Psoas muscle (tissue), 8 donors: ENCODE data around the gene DHX9. TPM values are rescaled to one million over a fixed set of nuclear protein-coding genes. Genes with fewer than 3 reads are reported as not detected.

Experiments
- ATAC-seq, 4 donors: fragments of 200-7000 bp; cut with Tn5 transposase; one replicate each; pipeline ENCODE4 v1.9.1; 2020; ENCODE audit warnings: moderate library complexity in 3 of 4, mild to moderate bottlenecking in 2 of 4
- DNase-seq, 2 donors: peaks; one replicate each; pipeline ENCODE4 v3.0.0-alpha.2; 2020
- H3K27ac ChIP-seq: fragments of 200-600 bp; one replicate; pipeline ENCODE4 v1.8.0; 2022
- H3K27me3 ChIP-seq, 3 donors: fragments of 200-600 bp in 1 of 3; one replicate each; pipeline versions ENCODE4 v1.6.1 to v1.8.0; 2013 to 2022; ENCODE audit warnings: low read length in 2 of 3, mild to moderate bottlenecking in 2 of 3, moderate library complexity in 1 of 3; ENCODE audit not compliant: insufficient read depth in 3 of 3
- H3K36me3 ChIP-seq, 2 donors: fragments of 200-600 bp in 1 of 2; one replicate each; pipeline versions ENCODE4 v1.6.1 to v1.8.0; 2013 to 2022; ENCODE audit warnings: low read depth in 1 of 2, mild to moderate bottlenecking in 1 of 2, moderate library complexity in 1 of 2; ENCODE audit not compliant: insufficient read depth in 1 of 2
- H3K4me1 ChIP-seq: fragments of 200-600 bp; one replicate; pipeline ENCODE4 v1.8.0; 2022
- H3K4me3 ChIP-seq: fragments of 200-600 bp; one replicate; pipeline ENCODE4 v1.8.0; 2022; ENCODE audit warnings: mild to moderate bottlenecking
- H3K9me3 ChIP-seq: fragments of 200-600 bp; one replicate; pipeline ENCODE4 v1.8.0; 2022
- WGBS, 3 donors: extraction: QIAGEN DNeasy Blood & Tissue Kit; methylation state at CpG; one replicate each; pipeline versions ENCODE4 v1.1.6 to v1.1.7; 2013; 5-methylcytosine and 5-hydroxymethylcytosine counted together
- intact Hi-C, 2 donors: fragments of 100-400 bp; cut with DNase I; formaldehyde crosslinking; loops; one replicate each; pipeline versions ENCODE4 v1.11.0 to v1.14.2; 2022
- polyA plus RNA-seq, 3 donors: library from polyadenylated mRNA; stranded (reverse); fragments of 200-250 nt; gene quantifications; one replicate each; pipeline ENCODE4 v1.2.3, GENCODE V29; 2013
- total RNA-seq, 4 donors: library from RNA; stranded (reverse); fragmentation: NEBNext Ultra II Directional in 2 of 4; extraction: Animal tissue kit (Norgen Biotek cat#: 25700) in 2 of 4; gene quantifications; one replicate each; pipeline versions ENCODE4 v1.2.1 to v1.2.4, GENCODE V29; 2021 to 2023
- TF ChIP-seq, protein P1 (sequence below): fragments of 200-600 bp; IDR thresholded peaks from one replicate; pipeline ENCODE4 v1.8.0; 2022; ENCODE audit warnings: antibody characterized with exemption
- donor health status: healthy with polysubstance abuse.
- donor health status: DM: no; HTN: no; CAD: no; lungs with moderate emphysema.
- donor health status: Bipolar disorder and iron deficiency.
- donor health status: healthy.
- donor health status: DM: yes; HTN: yes; CAD: no.
- donor health status: DM: no; HTN: no; CAD: no.
- donor health status: DM: no; HTN: no; CAD: no.
- donor health status: DM: yes; HTN: yes; CAD: no.

The DHX9 gene
- total and polyA plus RNA-seq, 7 donors, result 31.8 to 60.3 (median 56.0) TPM

- ATAC-seq (no peak), DNase-seq (no peak)
- Histone ChIP-seq H3K4me3 (no peak overlapping the region), H3K36me3 (peaks cover 21 to 79% of the 10 kb centered on the region in 2 donors), H3K4me1 (peaks cover 27% of the 10 kb centered on the region), H3K27ac (no peak overlapping the region), H3K9me3 (no peaks in the 10 kb centered on the region), H3K27me3 (no peaks in the 10 kb centered on the region)
- intact Hi-C loops, result no loop called here
- 75 to 82% (median 76%) methylated on average over 5 of the region's 5 CpGs for WGBS, 3 donors
- TF ChIP-seq, protein P1, sequence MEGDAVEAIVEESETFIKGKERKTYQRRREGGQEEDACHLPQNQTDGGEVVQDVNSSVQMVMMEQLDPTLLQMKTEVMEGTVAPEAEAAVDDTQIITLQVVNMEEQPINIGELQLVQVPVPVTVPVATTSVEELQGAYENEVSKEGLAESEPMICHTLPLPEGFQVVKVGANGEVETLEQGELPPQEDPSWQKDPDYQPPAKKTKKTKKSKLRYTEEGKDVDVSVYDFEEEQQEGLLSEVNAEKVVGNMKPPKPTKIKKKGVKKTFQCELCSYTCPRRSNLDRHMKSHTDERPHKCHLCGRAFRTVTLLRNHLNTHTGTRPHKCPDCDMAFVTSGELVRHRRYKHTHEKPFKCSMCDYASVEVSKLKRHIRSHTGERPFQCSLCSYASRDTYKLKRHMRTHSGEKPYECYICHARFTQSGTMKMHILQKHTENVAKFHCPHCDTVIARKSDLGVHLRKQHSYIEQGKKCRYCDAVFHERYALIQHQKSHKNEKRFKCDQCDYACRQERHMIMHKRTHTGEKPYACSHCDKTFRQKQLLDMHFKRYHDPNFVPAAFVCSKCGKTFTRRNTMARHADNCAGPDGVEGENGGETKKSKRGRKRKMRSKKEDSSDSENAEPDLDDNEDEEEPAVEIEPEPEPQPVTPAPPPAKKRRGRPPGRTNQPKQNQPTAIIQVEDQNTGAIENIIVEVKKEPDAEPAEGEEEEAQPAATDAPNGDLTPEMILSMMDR, result no peak
These were observed 6.7 kb downstream of the DHX9 start for GRCh38 chr1:182845894-182846293.

GRCh38 chr1:182847105-182847504 is 8.0 kb downstream of the DHX9 start:
- H3K27ac ChIP-seq, result no peak overlapping the region
- intact Hi-C loops, result no loop called here
- no peaks in the 10 kb centered on the region for H3K9me3 ChIP-seq
- H3K4me1 ChIP-seq, result peaks cover 15% of the 10 kb centered on the region
- ATAC-seq (no peak), DNase-seq (no peak)
- H3K4me3 ChIP-seq, result no peak overlapping the region
- no peaks in the 10 kb centered on the region for H3K27me3 ChIP-seq
- H3K36me3 ChIP-seq, result peaks cover 23 to 90% of the 10 kb centered on the region in 2 donors
- TF ChIP-seq, protein P1, result no peak

DNA sequence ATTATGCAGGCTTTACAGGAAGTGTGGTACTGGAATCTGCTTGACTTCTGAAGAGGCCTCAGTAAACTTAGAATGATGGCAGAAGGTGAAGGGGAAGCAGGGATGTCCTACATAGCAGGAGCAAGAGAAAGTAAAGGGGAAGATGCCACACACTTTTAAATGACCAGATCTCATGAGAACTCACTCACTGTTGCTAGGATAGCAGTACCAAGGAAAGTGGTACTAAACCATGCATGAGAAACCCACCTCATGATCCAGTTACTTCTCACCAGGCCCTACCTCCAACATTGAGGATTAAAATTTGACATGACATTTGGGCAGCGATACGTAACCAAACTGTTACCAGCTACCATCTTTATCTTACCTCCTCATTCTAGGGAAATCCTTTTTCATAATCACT is 9.6 kb downstream of the DHX9 start:
- TF ChIP-seq, protein P1, result no peak
- peaks cover 29 to 98% of the 10 kb centered on the region in 2 donors for H3K36me3 ChIP-seq
- intact Hi-C loops, result no loop called here
- ATAC-seq (no peak), DNase-seq (no peak)
- H3K27ac ChIP-seq, result no peak overlapping the region
- no peaks in the 10 kb centered on the region for H3K4me1 ChIP-seq
- WGBS, 3 donors, result 95 to 100% (median 99%) methylated on average over 2 of the region's 2 CpGs
- no peaks in the 10 kb centered on the region for H3K9me3 ChIP-seq
- no peak overlapping the region for H3K4me3 ChIP-seq
- H3K27me3 ChIP-seq, result no peaks in the 10 kb centered on the region

GRCh38 chr1:182850319-182850718 is 11.2 kb downstream of the DHX9 start:
- TF ChIP-seq, protein P1, result no peak
- Histone ChIP-seq H3K36me3 (peaks cover 37 to 98% of the 10 kb centered on the region in 2 donors), H3K4me3 (no peak overlapping the region), H3K27ac (no peak overlapping the region), H3K27me3 (no peaks in the 10 kb centered on the region), H3K9me3 (no peaks in the 10 kb centered on the region), H3K4me1 (no peaks in the 10 kb centered on the region)
- ATAC-seq, result no peak
- no peak for DNase-seq
- 83 to 98% (median 94%) methylated on average over 4 of the region's 4 CpGs for WGBS, 3 donors
- intact Hi-C loops, result loop anchor here in 1 of 2 donors (5.0 kb wide), 1 partner anchor 37 kb away; no protein-coding TSS in a partner anchor

GRCh38 chr1:182851825-182852224 is 12.7 kb downstream of the DHX9 start:
- H3K4me3 ChIP-seq, result no peak overlapping the region
- H3K27ac ChIP-seq, result no peak overlapping the region
- peaks cover 34 to 98% of the 10 kb centered on the region in 2 donors for H3K36me3 ChIP-seq
- TF ChIP-seq, protein P1, result no peak
- no peaks in the 10 kb centered on the region for H3K4me1 ChIP-seq
- 85 to 92% (median 87%) methylated on average over 1 of the region's 1 CpG for WGBS, 3 donors
- H3K27me3 ChIP-seq, result no peaks in the 10 kb centered on the region
- intact Hi-C loops, result loop anchor here in 1 of 2 donors (5.0 kb wide), 1 partner anchor 35 kb away; no protein-coding TSS in a partner anchor
- ATAC-seq (no peak), DNase-seq (no peak)
- H3K9me3 ChIP-seq, result no peaks in the 10 kb centered on the region
